PC-3 (cell line): ENCODE results near the gene TSSC4. TPM values are rescaled to one million over a fixed set of nuclear protein-coding genes. Genes with fewer than 3 reads are reported as not detected.

Source experiments
- ATAC-seq: fragments of 200-7000 bp; cut with Tn5 transposase; 2 replicates; pipeline ENCODE4 v1.9.1; 2020; ENCODE audit warnings: mild to moderate bottlenecking, moderate library complexity
- BruUV-seq: library from RNA; stranded (reverse); fragments of 400-500 nt; replicated peaks from 2 replicates; lab custom pipeline; 2021; lab: Mats Ljungman, UMichigan
- CTCF ChIA-PET: fragments of 300-600 bp; sonication (Branson Sonifier 250); formaldehyde crosslinking; loops from one replicate; lab custom pipeline; 2022; ENCODE audit warnings: antibody characterized with exemption; lab: Charles Lee
- POLR2A ChIA-PET: fragments of 300-600 bp; sonication (Branson Sonifier 250); formaldehyde crosslinking; loops from one replicate; lab custom pipeline; 2022; ENCODE audit warnings: antibody characterized with exemption; ENCODE audit not compliant: unreplicated experiment; lab: Charles Lee
- DNase-seq: peaks from one replicate; pipeline ENCODE4 v3.0.0-alpha.2; 2015
- H2AFZ ChIP-seq: fragments of 300-600 bp; sonication (generic); 2 replicates; pipeline ENCODE4 v1.6.0; 2016; ENCODE audit warnings: antibody characterized with exemption, low read length
- H3F3A ChIP-seq: fragments of 300-600 bp; sonication (generic); one replicate; pipeline ENCODE4 v1.6.0; 2017; ENCODE audit warnings: antibody characterized with exemption, low read length, control low read depth, mild to moderate bottlenecking; ENCODE audit not compliant: unreplicated experiment
- H3K27ac ChIP-seq: fragments of 300-600 bp; sonication (generic); 2 replicates; pipeline ENCODE4 v1.5.1; 2016; ENCODE audit warnings: mild to moderate bottlenecking, low read length
- H3K27me3 ChIP-seq: fragments of 300-600 bp; sonication (generic); 2 replicates; pipeline ENCODE4 v1.6.1; 2016; ENCODE audit warnings: low read length, mixed read lengths
- H3K36me3 ChIP-seq: fragments of 300-600 bp; sonication (generic); 2 replicates; pipeline ENCODE4 v1.6.1; 2016; ENCODE audit warnings: low read depth, mixed run types, low read length, mixed read lengths
- H3K4me1 ChIP-seq: fragments of 300-600 bp; sonication (generic); 2 replicates; pipeline ENCODE4 v1.5.1; 2016; ENCODE audit warnings: low read length; ENCODE audit not compliant: insufficient read depth
- H3K4me2 ChIP-seq: fragments of 300-600 bp; sonication (generic); 2 replicates; pipeline ENCODE4 v1.6.0; 2016; ENCODE audit warnings: low read length
- H3K4me3 ChIP-seq: fragments of 300-600 bp; sonication (generic); 2 replicates; pipeline ENCODE4 v1.5.1; 2016; ENCODE audit warnings: mild to moderate bottlenecking, low read length, mixed read lengths
- H3K79me2 ChIP-seq: fragments of 300-600 bp; sonication (generic); 2 replicates; pipeline ENCODE4 v1.6.1; 2017; ENCODE audit warnings: low read length, mixed read lengths
- H3K9ac ChIP-seq: fragments of 300-600 bp; sonication (generic); 2 replicates; pipeline ENCODE4 v1.6.0; 2016; ENCODE audit warnings: mild to moderate bottlenecking, low read length
- H3K9me2 ChIP-seq: fragments of 300-600 bp; sonication (generic); replicated peaks from 2 replicates; pipeline ENCODE4 v1.6.1; 2016; ENCODE audit warnings: mixed run types, low read length, mixed read lengths
- H3K9me3 ChIP-seq: fragments of 300-600 bp; sonication (generic); 2 replicates; pipeline ENCODE4 v1.6.1; 2016; ENCODE audit warnings: low read length, mixed read lengths
- H4K20me1 ChIP-seq: fragments of 300-600 bp; sonication (generic); 2 replicates; pipeline ENCODE4 v1.6.1; 2016; ENCODE audit warnings: low read length, mixed read lengths
- EZH2 ChIP-seq: fragments of 300-600 bp; sonication (generic); IDR thresholded peaks from one replicate; pipeline ENCODE4 v1.6.1; 2017; ENCODE audit warnings: antibody characterized with exemption, mild to moderate bottlenecking, low read length; ENCODE audit not compliant: unreplicated experiment
- EZH2phosphoT487 ChIP-seq: fragments of 300-600 bp; sonication (generic); IDR thresholded peaks from 2 replicates; pipeline ENCODE4 v1.6.1; 2018; ENCODE audit warnings: mild to moderate bottlenecking, antibody characterized with exemption, low read length, borderline replicate concordance
- intact Hi-C: fragments of 100-400 bp; cut with micrococcal nuclease; formaldehyde crosslinking; loops from 2 replicates; pipeline ENCODE4 v1.9.0; 2023
- total RNA-seq: library from RNA; depleted of rRNA; stranded (reverse); fragments of >200 nt; gene quantifications from 2 replicates; pipeline ENCODE4 v1.2.3, GENCODE V29; 2014
- TF ChIP-seq, protein P1 (sequence below): fragments of 300-600 bp; sonication (generic); conservative IDR thresholded peaks from 2 replicates; pipeline ENCODE4 v1.5.1; 2017; ENCODE audit warnings: antibody characterized with exemption, low read depth, mild to moderate bottlenecking, low read length

The TSSC4 gene
- total RNA-seq, 1 experiment from 2014 or later: 88.3 TPM

DNA sequence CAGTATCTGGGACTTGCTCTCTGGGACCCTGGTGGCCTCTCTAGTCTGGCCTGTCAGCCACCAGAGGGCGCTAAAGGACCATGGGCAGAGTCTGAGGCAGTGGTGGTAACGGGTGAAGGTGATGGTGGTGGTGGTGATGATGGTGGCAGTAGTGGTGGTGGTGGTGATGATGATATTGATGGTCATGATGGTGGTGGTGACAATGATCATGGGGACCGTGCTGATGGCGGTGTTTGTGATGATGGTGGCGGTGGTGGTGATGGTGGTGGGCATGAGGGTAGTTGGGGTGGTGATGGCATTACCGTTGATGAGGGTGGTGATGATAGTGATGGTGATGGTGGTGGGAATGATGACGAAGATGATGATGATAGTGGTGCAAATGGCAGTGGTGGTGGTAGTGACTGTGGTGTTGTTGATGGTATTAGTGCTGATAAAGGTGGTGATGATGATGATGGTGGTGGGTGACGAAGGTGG is 27.8 kb downstream of the TSSC4 start:
- peak; percentile 83 for ATAC-seq
- Histone ChIP-seq H3K9me2 (no peaks in the 10 kb centered on the region), H2AFZ (no peak overlapping the region), H3K4me2 (no peak overlapping the region), H3K27me3 (no peaks in the 10 kb centered on the region), H3K27ac (no peak overlapping the region), H4K20me1 (no peaks in the 10 kb centered on the region), H3K9ac (no peak overlapping the region), H3K9me3 (no peaks in the 10 kb centered on the region), H3K36me3 (no peaks in the 10 kb centered on the region; the same call in 1 of the 2 replicates), H3K4me1 (no peaks in the 10 kb centered on the region), H3F3A (no peaks in the 10 kb centered on the region), H3K4me3 (no peak overlapping the region), H3K79me2 (no peaks in the 10 kb centered on the region)
- ChIA-PET POLR2A (no interaction called here), CTCF (interaction anchor here (1.0 to 1.4 kb wide), 2 partner anchors 103 to 104 kb away, joined by 3 to 7 read pairs; no protein-coding TSS in a partner anchor)
- BruUV-seq: no TSS peak
- TF ChIP-seq EZH2phosphoT487 (no peak), EZH2 (no peak)
- TF ChIP-seq, protein P1, sequence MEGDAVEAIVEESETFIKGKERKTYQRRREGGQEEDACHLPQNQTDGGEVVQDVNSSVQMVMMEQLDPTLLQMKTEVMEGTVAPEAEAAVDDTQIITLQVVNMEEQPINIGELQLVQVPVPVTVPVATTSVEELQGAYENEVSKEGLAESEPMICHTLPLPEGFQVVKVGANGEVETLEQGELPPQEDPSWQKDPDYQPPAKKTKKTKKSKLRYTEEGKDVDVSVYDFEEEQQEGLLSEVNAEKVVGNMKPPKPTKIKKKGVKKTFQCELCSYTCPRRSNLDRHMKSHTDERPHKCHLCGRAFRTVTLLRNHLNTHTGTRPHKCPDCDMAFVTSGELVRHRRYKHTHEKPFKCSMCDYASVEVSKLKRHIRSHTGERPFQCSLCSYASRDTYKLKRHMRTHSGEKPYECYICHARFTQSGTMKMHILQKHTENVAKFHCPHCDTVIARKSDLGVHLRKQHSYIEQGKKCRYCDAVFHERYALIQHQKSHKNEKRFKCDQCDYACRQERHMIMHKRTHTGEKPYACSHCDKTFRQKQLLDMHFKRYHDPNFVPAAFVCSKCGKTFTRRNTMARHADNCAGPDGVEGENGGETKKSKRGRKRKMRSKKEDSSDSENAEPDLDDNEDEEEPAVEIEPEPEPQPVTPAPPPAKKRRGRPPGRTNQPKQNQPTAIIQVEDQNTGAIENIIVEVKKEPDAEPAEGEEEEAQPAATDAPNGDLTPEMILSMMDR: peak; percentile 86
- intact Hi-C loops: loop anchor here (10.0 kb wide), 1 partner anchor 456 kb away; the partner anchor contains the start of gene CDKN1C
- DNase-seq: peak; percentile 67

DNA sequence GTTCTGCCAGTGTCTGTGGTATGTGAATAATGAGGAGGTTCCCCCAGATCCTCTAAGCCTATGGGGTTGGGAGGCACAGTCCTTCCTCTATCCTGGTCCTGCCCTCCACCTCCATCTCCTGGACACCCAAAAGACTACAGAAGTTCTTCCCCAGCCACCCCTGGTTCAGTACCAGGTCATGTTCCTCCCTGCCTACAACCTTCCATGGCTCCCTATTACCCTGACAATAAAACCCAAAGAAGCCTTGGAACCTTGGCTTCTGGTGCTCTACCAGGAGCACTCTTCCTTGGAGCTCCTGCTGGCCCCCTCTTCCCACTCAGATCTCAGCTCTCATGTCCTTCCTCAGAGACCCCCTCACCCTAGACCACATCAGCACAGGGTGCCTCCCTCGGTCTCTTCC is 30.8 kb downstream of the TSSC4 start:
- Histone ChIP-seq H2AFZ (no peak overlapping the region), H3K79me2 (no peaks in the 10 kb centered on the region), H3K9me3 (no peaks in the 10 kb centered on the region), H3K4me1 (no peaks in the 10 kb centered on the region), H4K20me1 (no peaks in the 10 kb centered on the region), H3K27me3 (no peaks in the 10 kb centered on the region), H3K9me2 (no peaks in the 10 kb centered on the region), H3K4me2 (no peak overlapping the region), H3K4me3 (no peak overlapping the region), H3K27ac (no peak overlapping the region), H3K36me3 (no peaks in the 10 kb centered on the region; the same call in 1 of the 2 replicates), H3F3A (no peaks in the 10 kb centered on the region), H3K9ac (no peak overlapping the region)
- BruUV-seq: no TSS peak
- ATAC-seq: no peak
- ChIA-PET CTCF (no interaction called here), POLR2A (no interaction called here)
- no peak for TF ChIP-seq EZH2phosphoT487
- TF ChIP-seq, protein P1: no peak
- TF ChIP-seq EZH2: no peak
- no peak for DNase-seq
- intact Hi-C loops: no loop called here

DNA sequence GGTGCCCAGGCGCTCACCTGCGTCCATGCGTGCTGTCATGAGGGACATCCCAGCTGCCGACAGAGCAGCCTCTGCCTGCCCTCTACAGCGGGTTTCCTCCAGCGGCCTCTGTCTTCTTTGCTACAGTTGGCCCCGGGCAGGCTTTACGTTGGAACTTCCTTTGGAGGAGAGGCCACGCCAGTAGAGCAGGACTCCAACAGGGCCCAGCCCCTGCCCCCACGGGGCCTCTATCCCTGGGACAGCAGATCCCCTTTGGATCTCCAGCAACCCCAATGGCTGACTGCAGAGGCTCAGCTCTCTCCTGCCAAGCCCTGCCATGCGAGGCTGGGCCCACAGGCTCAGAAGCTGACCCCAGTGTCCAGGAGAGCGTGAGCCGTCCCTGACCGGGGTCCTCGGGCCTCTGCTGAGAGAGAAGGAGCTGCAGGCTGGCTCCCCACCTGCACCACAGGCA is 31.6 kb downstream of the TSSC4 start:
- ChIA-PET CTCF (no interaction called here), POLR2A (interaction anchor here (0.6 kb wide), 1 partner anchor 149 kb away, joined by 3 read pairs; no protein-coding TSS in a partner anchor)
- Histone ChIP-seq H3K4me1 (no peaks in the 10 kb centered on the region), H3K27ac (no peak overlapping the region), H3F3A (no peaks in the 10 kb centered on the region), H3K9me3 (no peaks in the 10 kb centered on the region), H2AFZ (no peak overlapping the region), H3K4me2 (no peak overlapping the region), H3K9ac (no peak overlapping the region), H3K4me3 (no peak overlapping the region), H3K36me3 (no peaks in the 10 kb centered on the region; the same call in 1 of the 2 replicates), H4K20me1 (no peaks in the 10 kb centered on the region), H3K79me2 (no peaks in the 10 kb centered on the region), H3K9me2 (no peaks in the 10 kb centered on the region), H3K27me3 (no peaks in the 10 kb centered on the region)
- ATAC-seq: no peak
- no TSS peak for BruUV-seq
- intact Hi-C loops: no loop called here
- TF ChIP-seq, protein P1: no peak
- TF ChIP-seq EZH2 (no peak), EZH2phosphoT487 (no peak)
- no peak for DNase-seq
